Liver (tissue), 3 donors: ENCODE measurements around the gene GPRC5D.

ENCODE experiments used
- ATF3 ChIP-seq: IDR thresholded peaks from 2 replicates; pipeline ENCODE4 v1.6.1; 2016; ENCODE audit warnings: antibody characterized with exemption
- CTCF ChIP-seq: fragments of 150-350 bp; IDR thresholded peaks from 2 replicates; pipeline ENCODE4 v1.5.1; 2017; ENCODE audit warnings: improper control_type of control experiment, low read depth, low read length; ENCODE audit not compliant: missing input control
- EGR1 ChIP-seq, 2 donors: IDR thresholded peaks; 2 replicates each; pipeline ENCODE4 v1.6.1; 2016 to 2018; ENCODE audit warnings: antibody characterized with exemption in 2 of 2, low read depth in 2 of 2
- FOXA1 ChIP-seq: IDR thresholded peaks from 2 replicates; pipeline ENCODE4 v1.6.1; 2016; ENCODE audit warnings: antibody characterized with exemption
- GABPA ChIP-seq, 2 donors: IDR thresholded peaks in 1 of 2; conservative IDR thresholded peaks in 1 of 2; 2 replicates each; pipeline ENCODE4 v1.6.1; 2016; ENCODE audit warnings: antibody characterized with exemption in 2 of 2, mild to moderate bottlenecking in 1 of 2, moderate library complexity in 1 of 2
- HNF4G ChIP-seq: IDR thresholded peaks from 2 replicates; pipeline ENCODE4 v1.6.1; 2016; ENCODE audit warnings: antibody characterized with exemption
- JUND ChIP-seq, 2 donors: IDR thresholded peaks; 2 replicates each; pipeline ENCODE4 v1.6.1; 2016; ENCODE audit warnings: antibody characterized with exemption in 2 of 2
- RAD21 ChIP-seq, 2 donors: IDR thresholded peaks; 2 replicates each; pipeline ENCODE4 v1.6.1; 2016; ENCODE audit warnings: antibody characterized with exemption in 2 of 2, mild to moderate bottlenecking in 2 of 2
- SP1 ChIP-seq: IDR thresholded peaks from 2 replicates; pipeline ENCODE4 v1.6.1; 2018; ENCODE audit warnings: antibody characterized with exemption, mild to moderate bottlenecking
- TAF1 ChIP-seq: conservative IDR thresholded peaks from 2 replicates; pipeline ENCODE4 v1.6.1; 2016; ENCODE audit warnings: antibody characterized with exemption, mild to moderate bottlenecking
- YY1 ChIP-seq: IDR thresholded peaks from 2 replicates; pipeline ENCODE4 v1.6.1; 2016; ENCODE audit warnings: antibody characterized with exemption, mild to moderate bottlenecking
- ZBTB33 ChIP-seq: IDR thresholded peaks from 2 replicates; pipeline ENCODE4 v1.6.1; 2016; ENCODE audit warnings: antibody characterized with exemption
- TF ChIP-seq, protein P1 (sequence below): IDR thresholded peaks from 2 replicates; pipeline ENCODE4 v1.6.1; 2016; ENCODE audit warnings: antibody characterized with exemption, mild to moderate bottlenecking
- TF ChIP-seq, protein P2 (sequence below): IDR thresholded peaks from 2 replicates; pipeline ENCODE4 v1.6.1; 2016; ENCODE audit warnings: antibody characterized with exemption
- donor health status: healthy.
- donor health status: healthy.

- TF ChIP-seq CTCF (no peak), FOXA1 (no peak), RAD21 (IDR thresholded peaks at IDR 0.05) (no peak), SP1 (no peak), TAF1 (no peak), YY1 (no peak), JUND (IDR thresholded peaks at IDR 0.05) (no peak), HNF4G (no peak), EGR1 (IDR thresholded peaks at IDR 0.05; ENCODE audit: low read depth in 2 of 2) (no peak), GABPA (IDR thresholded peaks at IDR 0.05 in 1 of 2, conservative IDR thresholded peaks at IDR 0.05 in 1 of 2) (no peak), ZBTB33 (no peak), ATF3 (no peak)
- TF ChIP-seq, protein P1, sequence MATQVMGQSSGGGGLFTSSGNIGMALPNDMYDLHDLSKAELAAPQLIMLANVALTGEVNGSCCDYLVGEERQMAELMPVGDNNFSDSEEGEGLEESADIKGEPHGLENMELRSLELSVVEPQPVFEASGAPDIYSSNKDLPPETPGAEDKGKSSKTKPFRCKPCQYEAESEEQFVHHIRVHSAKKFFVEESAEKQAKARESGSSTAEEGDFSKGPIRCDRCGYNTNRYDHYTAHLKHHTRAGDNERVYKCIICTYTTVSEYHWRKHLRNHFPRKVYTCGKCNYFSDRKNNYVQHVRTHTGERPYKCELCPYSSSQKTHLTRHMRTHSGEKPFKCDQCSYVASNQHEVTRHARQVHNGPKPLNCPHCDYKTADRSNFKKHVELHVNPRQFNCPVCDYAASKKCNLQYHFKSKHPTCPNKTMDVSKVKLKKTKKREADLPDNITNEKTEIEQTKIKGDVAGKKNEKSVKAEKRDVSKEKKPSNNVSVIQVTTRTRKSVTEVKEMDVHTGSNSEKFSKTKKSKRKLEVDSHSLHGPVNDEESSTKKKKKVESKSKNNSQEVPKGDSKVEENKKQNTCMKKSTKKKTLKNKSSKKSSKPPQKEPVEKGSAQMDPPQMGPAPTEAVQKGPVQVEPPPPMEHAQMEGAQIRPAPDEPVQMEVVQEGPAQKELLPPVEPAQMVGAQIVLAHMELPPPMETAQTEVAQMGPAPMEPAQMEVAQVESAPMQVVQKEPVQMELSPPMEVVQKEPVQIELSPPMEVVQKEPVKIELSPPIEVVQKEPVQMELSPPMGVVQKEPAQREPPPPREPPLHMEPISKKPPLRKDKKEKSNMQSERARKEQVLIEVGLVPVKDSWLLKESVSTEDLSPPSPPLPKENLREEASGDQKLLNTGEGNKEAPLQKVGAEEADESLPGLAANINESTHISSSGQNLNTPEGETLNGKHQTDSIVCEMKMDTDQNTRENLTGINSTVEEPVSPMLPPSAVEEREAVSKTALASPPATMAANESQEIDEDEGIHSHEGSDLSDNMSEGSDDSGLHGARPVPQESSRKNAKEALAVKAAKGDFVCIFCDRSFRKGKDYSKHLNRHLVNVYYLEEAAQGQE, result no peak
- TF ChIP-seq, protein P2, sequence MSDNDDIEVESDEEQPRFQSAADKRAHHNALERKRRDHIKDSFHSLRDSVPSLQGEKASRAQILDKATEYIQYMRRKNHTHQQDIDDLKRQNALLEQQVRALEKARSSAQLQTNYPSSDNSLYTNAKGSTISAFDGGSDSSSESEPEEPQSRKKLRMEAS, result no peak
These were observed 53.7 kb downstream of the GPRC5D start for GRCh38 chr12:12898136-12898717.
